Fibroblast of upper back skin (primary cell): ENCODE data around the gene AQP3.
"Not testable (repeated sequence)": the region's sequence is repeated elsewhere in the genome, so short reads cannot be mapped to it uniquely, and the experiment has no call there.

Source experiments
- DNase-seq: peaks from one replicate; pipeline ENCODE4 v3.0.0-alpha.2; 2013

Gene AQP3

DNA sequence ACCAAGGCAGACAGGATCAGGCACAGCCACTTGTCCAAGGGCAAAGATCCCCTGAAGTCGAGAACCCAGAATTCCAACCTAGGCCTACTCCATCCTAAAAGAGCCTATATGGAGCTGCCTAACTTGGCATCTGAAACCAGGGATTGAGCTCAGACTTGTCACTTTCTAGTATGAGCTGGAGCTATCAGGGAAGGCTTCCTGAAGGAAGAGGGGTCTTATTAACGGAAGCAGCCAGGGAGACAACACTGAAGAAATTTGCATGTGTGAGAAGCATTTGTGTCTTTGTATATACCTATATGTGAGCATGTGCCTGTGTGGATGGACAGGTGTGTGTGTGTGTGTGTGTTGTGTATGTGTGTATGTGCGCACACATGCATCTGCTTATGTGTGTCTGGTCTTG, 40.3 kb downstream of the AQP3 start:
- no peak for DNase-seq

DNA sequence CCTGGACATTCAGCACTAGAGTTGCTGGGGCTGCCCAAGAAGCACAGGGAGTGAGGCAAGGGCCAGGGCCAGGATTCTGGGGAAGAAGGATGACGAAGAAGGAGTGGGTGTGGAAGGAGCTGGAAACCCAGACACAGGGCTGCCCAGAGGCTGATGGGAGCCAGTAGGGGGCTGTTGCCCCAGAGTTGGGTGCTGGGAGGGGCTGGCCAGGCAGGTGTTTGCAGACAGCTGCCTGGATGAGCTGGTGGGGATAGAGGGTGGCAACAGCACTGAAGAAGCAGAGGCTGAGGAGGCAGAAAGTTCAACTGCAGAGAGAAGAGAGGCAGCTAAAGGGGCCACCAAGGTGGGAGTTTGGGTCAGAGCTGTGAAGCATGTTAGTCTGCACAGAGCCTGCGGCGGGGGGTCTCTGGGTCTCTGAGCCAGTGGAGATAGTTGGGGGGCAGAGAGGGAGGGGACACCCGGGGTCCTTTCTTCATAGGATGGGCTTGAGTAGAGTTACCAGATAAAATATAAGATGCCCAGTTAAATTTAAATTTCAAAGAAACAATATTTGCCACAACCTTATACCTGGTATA, 42.5 kb downstream of the AQP3 start:
- no peak for DNase-seq

- no peak for DNase-seq
These were observed 43.2 kb downstream of the AQP3 start for GRCh38 chr9:33403941-33404787.

DNA sequence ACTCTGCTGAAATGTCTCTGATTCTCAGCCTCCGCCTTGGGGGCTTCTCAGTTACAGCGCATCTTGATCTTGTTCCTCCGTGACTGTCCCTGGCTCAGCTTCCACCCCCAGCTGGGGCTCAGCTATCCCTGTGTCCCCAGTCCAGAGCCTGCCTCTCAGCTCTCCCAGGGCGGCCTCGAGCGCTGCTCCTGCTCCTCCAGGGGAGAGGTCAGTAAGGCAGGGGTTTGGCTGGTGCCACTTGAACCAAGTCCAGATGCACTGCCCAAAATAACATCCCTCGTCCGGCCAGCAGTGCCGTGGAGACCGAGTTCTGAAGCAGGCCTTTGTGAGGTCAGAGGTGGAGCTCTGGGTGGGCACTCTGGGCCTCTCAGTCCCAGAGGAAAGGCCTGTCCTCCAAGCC, 45.0 kb downstream of the AQP3 start, which contains the start of gene AQP7:
AQP7 (minus strand) TSS at position 198 of the 400 bp plus-strand sequence. CDS start 1,306 bp downstream, outside the sequence.
- not testable (repeated sequence) for DNase-seq

DNA sequence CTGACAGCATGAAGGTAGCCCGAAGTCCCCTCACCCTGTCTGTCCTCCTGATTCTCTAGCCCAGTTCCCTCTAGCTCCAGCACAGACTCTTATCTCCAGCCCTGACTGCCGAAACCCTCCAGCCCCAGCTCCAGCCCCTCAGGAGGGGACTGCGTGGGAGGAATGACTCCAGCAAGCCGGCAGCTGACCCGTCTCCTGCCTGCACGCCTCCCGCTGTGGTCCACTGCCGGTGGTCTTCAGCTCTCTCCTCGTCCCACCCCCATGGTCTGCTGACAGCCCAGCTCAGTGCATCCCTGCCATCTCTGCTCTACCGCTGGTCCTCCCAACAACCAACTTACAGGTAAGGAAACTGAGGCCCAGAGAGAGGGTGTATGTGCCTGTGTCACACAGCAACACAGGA, 45.6 kb downstream of the AQP3 start:
- DNase-seq: not testable (repeated sequence)

DNA sequence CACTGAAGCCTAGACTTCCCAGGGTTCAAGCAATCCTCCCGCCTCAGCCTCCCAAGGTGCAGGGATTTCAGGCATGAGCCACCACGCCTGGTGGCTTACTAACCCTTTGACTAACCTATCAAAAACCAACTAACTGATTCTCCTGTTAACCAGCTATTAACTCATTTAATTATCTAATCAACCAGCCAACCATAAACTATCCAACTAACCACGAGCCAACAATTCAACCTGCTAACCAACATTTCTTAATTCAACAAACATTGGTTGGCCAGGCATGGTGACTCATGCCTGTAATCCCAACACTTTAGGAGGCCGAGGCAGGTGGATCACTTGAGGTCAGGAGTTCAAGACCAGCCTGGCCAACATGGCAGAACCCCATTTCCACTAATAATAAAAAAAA, 48.3 kb downstream of the AQP3 start:
- not testable (repeated sequence) for DNase-seq

DNA sequence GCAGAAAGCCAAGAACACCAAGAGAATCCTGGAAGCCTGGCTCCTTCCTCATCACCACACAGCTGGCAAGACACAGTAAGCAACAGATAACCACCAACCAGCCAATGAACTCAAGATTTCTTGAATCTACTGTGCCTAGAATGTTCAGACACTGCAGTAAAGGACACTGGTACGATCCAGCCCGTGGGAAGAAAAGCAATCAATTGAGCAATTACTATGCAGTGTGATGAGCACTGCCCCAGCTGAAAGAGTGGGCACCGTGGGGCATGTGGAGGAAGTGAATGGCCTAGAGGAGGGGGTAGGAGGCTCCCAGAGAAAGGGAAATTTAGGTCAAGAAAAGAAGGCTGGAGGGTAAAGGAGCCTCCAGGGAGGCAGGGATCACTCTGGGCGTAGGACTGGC, 49.6 kb downstream of the AQP3 start:
- not testable (repeated sequence) for DNase-seq

DNA sequence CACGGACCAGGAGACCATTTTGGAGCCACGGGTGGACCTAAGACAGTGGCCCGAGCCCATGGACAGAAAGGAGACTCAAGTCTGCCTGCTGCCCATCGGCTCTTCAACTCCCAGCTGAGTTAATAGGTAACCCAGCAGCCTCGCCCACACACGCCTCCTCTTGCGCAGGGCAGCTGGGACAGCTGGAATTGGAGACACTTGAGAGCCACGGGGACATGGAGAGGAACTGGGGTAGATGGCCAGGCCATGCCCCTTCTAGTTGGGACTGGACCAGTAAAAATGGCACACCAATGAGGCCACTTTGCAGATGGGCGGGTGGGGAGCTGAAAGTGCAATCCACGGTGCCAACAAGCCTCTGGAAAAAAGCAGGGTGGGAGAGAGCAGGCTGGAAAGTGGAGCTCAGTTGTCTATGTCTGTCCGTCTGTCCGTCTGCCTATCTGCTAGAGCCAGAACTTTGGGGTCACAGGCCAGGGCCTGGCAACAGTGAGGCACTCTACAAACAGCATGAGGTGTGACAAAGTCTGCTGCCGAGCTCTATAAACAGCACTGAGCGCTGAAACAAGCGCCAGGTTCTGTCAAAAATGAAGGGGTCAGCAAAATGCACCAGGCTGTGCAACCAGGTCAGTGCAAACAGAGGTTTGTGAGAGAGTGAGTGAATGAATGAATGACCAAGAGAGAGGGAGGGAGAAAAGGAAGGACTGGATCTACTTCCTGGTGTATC, 52.1 kb downstream of the AQP3 start:
- not testable (repeated sequence) for DNase-seq

- DNase-seq: not testable (repeated sequence)
These were observed 53.4 kb downstream of the AQP3 start for GRCh38 chr9:33393986-33394385.

DNA sequence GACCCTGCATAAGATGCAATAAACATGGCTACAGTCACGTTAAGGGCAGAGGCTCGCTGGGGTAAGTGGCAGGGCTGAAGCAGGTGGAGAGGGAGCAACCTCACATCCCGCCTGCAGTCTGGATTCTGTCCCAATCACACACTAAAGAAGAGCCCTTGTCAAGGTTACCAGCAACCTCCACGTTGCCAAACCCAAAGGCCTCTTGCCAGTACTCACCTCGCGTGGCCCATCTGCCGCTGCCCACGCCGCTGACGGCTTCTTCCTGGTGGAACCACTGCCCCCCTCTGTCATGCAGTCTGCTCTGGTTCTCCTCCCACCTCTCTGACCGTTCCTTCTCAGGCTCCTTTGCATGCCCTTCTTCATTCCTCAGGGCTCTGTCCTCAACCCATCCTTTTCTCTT, 53.8 kb downstream of the AQP3 start:
- no peak for DNase-seq

DNA sequence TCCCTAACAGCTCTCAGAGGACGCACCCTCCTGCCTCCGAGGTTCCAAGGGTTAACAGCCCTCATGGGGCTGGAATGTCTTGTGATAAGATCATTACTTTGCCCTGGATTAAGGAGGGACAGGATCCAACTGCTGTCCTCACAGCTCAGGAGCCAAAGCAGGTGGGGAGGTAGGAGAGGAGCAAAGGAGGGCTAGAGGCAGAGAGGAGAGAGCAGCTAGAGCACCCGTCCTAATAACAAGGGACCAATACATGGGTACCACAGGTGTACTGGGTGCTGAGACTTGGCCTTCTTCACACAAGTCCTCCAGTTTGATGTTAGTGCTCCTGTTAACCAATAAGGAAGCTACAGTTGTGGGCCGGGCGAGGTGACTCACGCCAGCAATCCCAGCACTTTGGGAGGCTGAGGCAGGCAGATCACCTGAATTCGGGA, 54.8 kb downstream of the AQP3 start:
- not testable (repeated sequence) for DNase-seq
